HUES64 (cell line): ENCODE data around the gene BMP10.

Experiments
- H3K27ac ChIP-seq: 2 replicates; pipeline ENCODE4 v1.7.0; 2013; ENCODE audit warnings: low read depth, low read length, inconsistent platforms
- H3K27me3 ChIP-seq: 2 replicates; pipeline ENCODE4 v1.6.1; 2013; ENCODE audit warnings: mild to moderate bottlenecking, low read length; ENCODE audit not compliant: insufficient read depth
- H3K36me3 ChIP-seq: 2 replicates; pipeline ENCODE4 v1.6.1; 2013; ENCODE audit warnings: mild to moderate bottlenecking, low read length; ENCODE audit not compliant: insufficient read depth
- H3K4me1 ChIP-seq: 2 replicates; pipeline ENCODE4 v1.6.1; 2013; ENCODE audit warnings: mild to moderate bottlenecking, low read length, moderate library complexity; ENCODE audit not compliant: insufficient read depth
- H3K4me3 ChIP-seq: 2 replicates; pipeline ENCODE4 v1.5.1; 2013; ENCODE audit warnings: mild to moderate bottlenecking, low read length, moderate library complexity
- H3K9ac ChIP-seq: 2 replicates; pipeline ENCODE4 v1.6.1; 2013; ENCODE audit warnings: mild to moderate bottlenecking, low read depth, low read length
- H3K9me3 ChIP-seq: 2 replicates; pipeline ENCODE4 v1.6.1; 2013; ENCODE audit warnings: low read depth, low read length; ENCODE audit not compliant: insufficient read depth
- WGBS: fragments of 150-250, 120-280 bp; methylation state at CpG from one replicate; pipeline ENCODE4 v1.1.7; 2013; ENCODE audit warnings: missing lambda C conversion rate; 5-methylcytosine and 5-hydroxymethylcytosine counted together

The BMP10 gene

GRCh38 chr2:68832233-68832869 is 38.8 kb downstream of the BMP10 start:
- Histone ChIP-seq H3K4me1 (no peaks in the 10 kb centered on the region; the same call in 1 of the 2 replicates), H3K27me3 (no peaks in the 10 kb centered on the region)

GRCh38 chr2:68831686-68832232 is 39.4 kb downstream of the BMP10 start:
- Histone ChIP-seq H3K9me3 (no peaks in the 10 kb centered on the region), H3K27ac (no peak overlapping the region), H3K9ac (no peak overlapping the region), H3K27me3 (no peaks in the 10 kb centered on the region), H3K4me3 (no peak overlapping the region), H3K4me1 (no peaks in the 10 kb centered on the region; the same call in 1 of the 2 replicates), H3K36me3 (no peaks in the 10 kb centered on the region)
- WGBS: 97% methylated on average over 3 of the region's 3 CpGs

More at GRCh38 chr2:68832233-68832869, 38.8 kb downstream of the BMP10 start:
- 82% methylated on average over 8 of the region's 8 CpGs for WGBS
- H3K4me3 ChIP-seq: no peak overlapping the region
- H3K9ac ChIP-seq: no peak overlapping the region
- no peaks in the 10 kb centered on the region for H3K36me3 ChIP-seq
- no peaks in the 10 kb centered on the region for H3K9me3 ChIP-seq
- no peak overlapping the region for H3K27ac ChIP-seq

- WGBS: 97% methylated on average over 2 of the region's 2 CpGs
- H3K4me3 ChIP-seq: no peak overlapping the region
- H3K9me3 ChIP-seq: no peaks in the 10 kb centered on the region
- no peaks in the 10 kb centered on the region for H3K36me3 ChIP-seq
- H3K27ac ChIP-seq: no peak overlapping the region
- no peaks in the 10 kb centered on the region for H3K27me3 ChIP-seq
- H3K9ac ChIP-seq: no peak overlapping the region
- no peaks in the 10 kb centered on the region; the same call in 1 of the 2 replicates for H3K4me1 ChIP-seq
Measured at GRCh38 chr2:68829749-68830148, 41.4 kb downstream of the BMP10 start.

GRCh38 chr2:68828887-68829708 is 42.1 kb downstream of the BMP10 start:
- Histone ChIP-seq H3K4me1 (no peaks in the 10 kb centered on the region; the same call in 1 of the 2 replicates), H3K9me3 (no peaks in the 10 kb centered on the region), H3K9ac (no peak overlapping the region), H3K27ac (no peak overlapping the region), H3K4me3 (no peak overlapping the region), H3K36me3 (no peaks in the 10 kb centered on the region), H3K27me3 (no peaks in the 10 kb centered on the region)
- WGBS: 71% methylated on average over 10 of the region's 10 CpGs

GRCh38 chr2:68827666-68828065 is 43.5 kb downstream of the BMP10 start:
- H3K36me3 ChIP-seq: no peaks in the 10 kb centered on the region
- H3K9ac ChIP-seq: no peak overlapping the region
- H3K4me1 ChIP-seq: no peaks in the 10 kb centered on the region; the same call in 1 of the 2 replicates
- H3K27ac ChIP-seq: no peak overlapping the region
- H3K27me3 ChIP-seq: no peaks in the 10 kb centered on the region
- no peaks in the 10 kb centered on the region for H3K9me3 ChIP-seq
- 92% methylated on average over 4 of the region's 4 CpGs for WGBS
- H3K4me3 ChIP-seq: no peak overlapping the region

DNA sequence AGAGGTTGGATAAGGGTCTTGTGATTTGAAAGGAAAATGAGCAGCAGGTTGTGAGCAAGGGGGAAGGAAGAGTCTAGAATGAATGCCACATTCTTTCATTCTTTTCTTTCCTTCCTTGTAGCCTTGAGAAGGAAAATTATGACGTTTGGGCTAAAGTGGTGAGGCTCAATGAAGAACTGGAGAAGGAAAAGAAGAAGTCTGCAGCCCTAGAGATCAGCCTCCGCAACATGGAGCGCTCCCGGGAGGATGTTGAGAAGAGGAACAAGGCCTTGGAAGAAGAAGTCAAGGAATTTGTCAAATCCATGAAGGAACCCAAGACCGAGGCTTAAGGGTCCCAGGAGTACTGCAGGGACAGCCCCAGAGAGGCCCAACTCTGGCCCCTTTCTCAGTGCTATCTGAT is 45.3 kb downstream of the BMP10 start:
- H3K4me3 ChIP-seq: no peak overlapping the region
- no peaks in the 10 kb centered on the region for H3K27me3 ChIP-seq
- H3K27ac ChIP-seq: no peak overlapping the region
- no peak overlapping the region for H3K9ac ChIP-seq
- 95% methylated on average over 5 of the region's 5 CpGs for WGBS
- no peaks in the 10 kb centered on the region for H3K36me3 ChIP-seq
- no peaks in the 10 kb centered on the region; the same call in 1 of the 2 replicates for H3K4me1 ChIP-seq
- no peaks in the 10 kb centered on the region for H3K9me3 ChIP-seq

DNA sequence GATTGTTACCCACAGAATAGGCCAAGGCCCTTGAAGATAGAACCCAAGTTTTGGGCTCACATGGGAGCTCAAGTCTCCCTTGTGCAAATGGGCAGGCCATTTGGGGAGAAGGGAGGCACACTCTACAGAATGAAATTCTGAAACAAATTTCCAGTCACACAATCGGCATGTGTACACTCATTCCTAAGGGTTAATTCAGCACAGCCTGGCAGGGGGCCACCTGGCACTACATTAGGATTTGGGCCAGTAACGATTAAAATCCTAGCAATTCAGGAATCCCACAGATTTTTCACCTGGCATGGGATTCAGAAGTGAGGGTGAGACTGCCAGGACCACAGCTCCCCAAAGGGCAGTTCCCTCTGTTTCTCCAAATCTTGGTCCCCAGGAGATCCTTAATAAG is 46.4 kb downstream of the BMP10 start:
- no peaks in the 10 kb centered on the region for H3K27me3 ChIP-seq
- no peak overlapping the region for H3K27ac ChIP-seq
- no peak overlapping the region for H3K4me3 ChIP-seq
- 94% methylated on average over 2 of the region's 2 CpGs for WGBS
- no peak overlapping the region for H3K9ac ChIP-seq
- H3K9me3 ChIP-seq: no peaks in the 10 kb centered on the region
- H3K36me3 ChIP-seq: no peaks in the 10 kb centered on the region
- no peaks in the 10 kb centered on the region; the same call in 1 of the 2 replicates for H3K4me1 ChIP-seq

GRCh38 chr2:68822207-68822872 is 48.9 kb downstream of the BMP10 start:
- Histone ChIP-seq H3K27me3 (no peaks in the 10 kb centered on the region), H3K4me3 (no peak overlapping the region), H3K36me3 (no peaks in the 10 kb centered on the region), H3K9me3 (no peaks in the 10 kb centered on the region), H3K27ac (no peak overlapping the region), H3K4me1 (no peaks in the 10 kb centered on the region), H3K9ac (no peak overlapping the region)
- 96% methylated on average over 15 of the region's 15 CpGs for WGBS

GRCh38 chr2:68819556-68819955 is 51.6 kb downstream of the BMP10 start:
- 98% methylated on average over 5 of the region's 6 CpGs for WGBS
- H3K36me3 ChIP-seq: no peaks in the 10 kb centered on the region

GRCh38 chr2:68817306-68817705 is 53.9 kb downstream of the BMP10 start:
- Histone ChIP-seq H3K4me3 (no peak overlapping the region), H3K4me1 (no peaks in the 10 kb centered on the region), H3K9ac (no peak overlapping the region), H3K36me3 (no peaks in the 10 kb centered on the region), H3K27ac (no peak overlapping the region), H3K9me3 (no peaks in the 10 kb centered on the region), H3K27me3 (no peaks in the 10 kb centered on the region)

More at GRCh38 chr2:68819556-68819955, 51.6 kb downstream of the BMP10 start:
- H3K27ac ChIP-seq: no peak overlapping the region
- no peaks in the 10 kb centered on the region for H3K9me3 ChIP-seq
- H3K9ac ChIP-seq: no peak overlapping the region
- no peaks in the 10 kb centered on the region for H3K4me1 ChIP-seq
- no peak overlapping the region for H3K4me3 ChIP-seq
- H3K27me3 ChIP-seq: no peaks in the 10 kb centered on the region
